Transverse colon (tissue), 4 donors: ENCODE data around the gene DOCK3. TPM values are rescaled to one million over a fixed set of nuclear protein-coding genes. Genes with fewer than 3 reads are reported as not detected.
A peak's percentile ranks its signal among the peaks of the same experiment; 100 is the strongest.
"Not testable (repeated sequence)": the region's sequence is repeated elsewhere in the genome, so short reads cannot be mapped to it uniquely, and the experiment has no call there.

ENCODE experiments used
- DNase-seq: peaks from one replicate; pipeline ENCODE4 v3.0.0-alpha.2; 2019
- H3K27ac ChIP-seq, 4 donors: fragments of 200-600 bp; sonication (generic); 2 replicates each; pipeline ENCODE4 v1.5.1; 2016 to 2018; ENCODE audit warnings: inconsistent platforms in 4 of 4
- H3K27me3 ChIP-seq: fragments of 200-600 bp; sonication (generic); 2 replicates; pipeline ENCODE4 v1.5.1; 2017; ENCODE audit warnings: inconsistent platforms
- H3K36me3 ChIP-seq, 4 donors: fragments of 200-600 bp; sonication (generic); 2 replicates each; pipeline ENCODE4 v1.5.1; 2017 to 2019; ENCODE audit warnings: inconsistent platforms in 4 of 4
- H3K4me1 ChIP-seq, 4 donors: fragments of 200-600 bp; sonication (generic); 2 replicates each; pipeline ENCODE4 v1.5.1; 2017 to 2020; ENCODE audit warnings: inconsistent platforms in 4 of 4
- H3K4me3 ChIP-seq, 4 donors: fragments of 200-600 bp; sonication (generic); 1 replicate in 1 of 4; 2 replicates in 3 of 4; pipeline versions ENCODE4 v1.5.1 to v1.6.1; 2017 to 2019; ENCODE audit warnings: inconsistent platforms in 4 of 4
- H3K9me3 ChIP-seq, 2 donors: fragments of 200-600 bp; sonication (generic); 2 replicates each; pipeline ENCODE4 v1.5.1; 2017 to 2019; ENCODE audit warnings: inconsistent platforms in 2 of 2
- CTCF ChIP-seq, 5 experiments: fragments of 200-600 bp in 3 of 5; fragments of 450-650 bp in 2 of 5; sonication (generic) in 3 of 5; IDR thresholded peaks; 1 replicate in 2 of 5; 2 replicates in 3 of 5; pipeline ENCODE4 v1.5.1; 2016 to 2017; ENCODE audit warnings: antibody characterized with exemption in 5 of 5, inconsistent platforms in 3 of 5, mild to moderate bottlenecking in 2 of 5, moderate library complexity in 1 of 5
- EP300 ChIP-seq: sonication (generic); formaldehyde crosslinking; IDR thresholded peaks from one replicate; pipeline ENCODE4 v1.6.1; 2017; ENCODE audit warnings: antibody characterized with exemption, low read depth
- POLR2A ChIP-seq: fragments of 450-650 bp; IDR thresholded peaks from one replicate; pipeline ENCODE4 v1.6.1; 2016; ENCODE audit warnings: antibody characterized with exemption, mild to moderate bottlenecking, moderate library complexity
- POLR2AphosphoS5 ChIP-seq, 3 donors: sonication (generic); formaldehyde crosslinking; IDR thresholded peaks; one replicate each; pipeline ENCODE4 v1.6.1; 2016; ENCODE audit warnings: antibody characterized with exemption in 3 of 3
- WGBS, 2 donors: methylation state at CpG; one replicate each; pipeline ENCODE4 v1.1.5; 2018; ENCODE audit warnings: low coverage in 1 of 2; 5-methylcytosine and 5-hydroxymethylcytosine counted together
- in situ Hi-C, 4 donors: fragments of 200-750 bp; cut with MboI; loops; one replicate each; pipeline versions ENCODE4 v1.15.0 to v1.15.1; 2017; ENCODE audit warnings: low sequenced_read_pairs in 3 of 4, low pct_ligation_motif_present in 1 of 4, low pct_unique_long_range_greater_than_20kb in 1 of 4
- intact Hi-C: fragments of 100-400 bp; cut with DNase I; formaldehyde crosslinking; loops from one replicate; pipeline ENCODE4 v1.15.1; 2023; ENCODE audit warnings: low total_unique reads
- total RNA-seq, 4 donors: library from RNA; depleted of rRNA; stranded (reverse); fragments of >200 nt; gene quantifications; one replicate each; pipeline ENCODE4 v1.1.0, GENCODE V29; 2016

The DOCK3 gene
- total RNA-seq, 4 donors from 2014 or later, result 0.41 to 0.75 (median 0.62) TPM

GRCh38 chr3:50876947-50877346 is 202.2 kb downstream of the DOCK3 start:
- DNase-seq, result no peak
- no peak overlapping the region for H3K4me3 ChIP-seq
- no peaks in the 10 kb centered on the region for H3K4me1 ChIP-seq
- 47 to 50% methylated on average over 2 of the region's 2 CpGs for WGBS, 2 donors
- no peaks in the 10 kb centered on the region for H3K36me3 ChIP-seq
- no peaks in the 10 kb centered on the region for H3K27me3 ChIP-seq
- intact Hi-C loops, result no loop called here
- no peak overlapping the region for H3K27ac ChIP-seq
- TF ChIP-seq POLR2AphosphoS5 (IDR thresholded peaks at IDR 0.05), result peak in 2 of 3 donors; percentile 18 to 54
- TF ChIP-seq EP300, result no peak
- no peaks in the 10 kb centered on the region for H3K9me3 ChIP-seq
- in situ Hi-C loops, result no loop called here

GRCh38 chr3:50882733-50883132 is 208.0 kb downstream of the DOCK3 start:
- H3K27ac ChIP-seq, H3K27me3 ChIP-seq, DNase-seq, H3K9me3 ChIP-seq, intact Hi-C loops, in situ Hi-C loops, H3K36me3 ChIP-seq, H3K4me3 ChIP-seq, H3K4me1 ChIP-seq: not testable (repeated sequence)
- 60 to 80% methylated on average over 1 of the region's 1 CpG for WGBS, 2 donors

- no peak overlapping the region for H3K27ac ChIP-seq
- no peaks in the 10 kb centered on the region for H3K36me3 ChIP-seq
- no peaks in the 10 kb centered on the region for H3K9me3 ChIP-seq
- TF ChIP-seq EP300, result no peak
- no peak for TF ChIP-seq POLR2A
- TF ChIP-seq POLR2AphosphoS5 (IDR thresholded peaks at IDR 0.05), result no peak
- TF ChIP-seq CTCF (IDR thresholded peaks at IDR 0.05), result no peak
- intact Hi-C loops (no loop called here), in situ Hi-C loops (no loop called here)
- no peak for DNase-seq
- 62 to 88% methylated on average over 4 of the region's 4 CpGs for whole genome bisulfite sequencing, 2 donors
- H3K4me1 ChIP-seq, result no peaks in the 10 kb centered on the region
- no peaks in the 10 kb centered on the region for H3K27me3 ChIP-seq
- H3K4me3 ChIP-seq, result no peak overlapping the region
Observed at GRCh38 chr3:50883755-50884154, 209.0 kb downstream of the DOCK3 start.

- intact Hi-C loops, result no loop called here
Observed at GRCh38 chr3:50885070-50885850, 210.5 kb downstream of the DOCK3 start.

More at GRCh38 chr3:50885070-50885850, 210.5 kb downstream of the DOCK3 start:
- in situ Hi-C loops, result no loop called here
- 33 to 57% methylated on average over 1 to 5 of the region's 5 CpGs for WGBS, 2 donors
- no peak overlapping the region for H3K27ac ChIP-seq
- H3K36me3 ChIP-seq, result no peaks in the 10 kb centered on the region
- H3K4me3 ChIP-seq, result no peak overlapping the region
- TF ChIP-seq POLR2A (no peak), CTCF (IDR thresholded peaks at IDR 0.05) (no peak), EP300 (no peak), POLR2AphosphoS5 (IDR thresholded peaks at IDR 0.05) (no peak)
- no peak for DNase-seq
- no peaks in the 10 kb centered on the region for H3K4me1 ChIP-seq
- H3K27me3 ChIP-seq, result no peaks in the 10 kb centered on the region
- H3K9me3 ChIP-seq, result no peaks in the 10 kb centered on the region
